ENCODE results near the gene MMRN1. TPM values are rescaled to one million over a fixed set of nuclear protein-coding genes. Genes with fewer than 3 reads are reported as not detected.

Gene MMRN1
- total RNA-seq, 1 donor from 2014 or later: 42.6 TPM

DNA sequence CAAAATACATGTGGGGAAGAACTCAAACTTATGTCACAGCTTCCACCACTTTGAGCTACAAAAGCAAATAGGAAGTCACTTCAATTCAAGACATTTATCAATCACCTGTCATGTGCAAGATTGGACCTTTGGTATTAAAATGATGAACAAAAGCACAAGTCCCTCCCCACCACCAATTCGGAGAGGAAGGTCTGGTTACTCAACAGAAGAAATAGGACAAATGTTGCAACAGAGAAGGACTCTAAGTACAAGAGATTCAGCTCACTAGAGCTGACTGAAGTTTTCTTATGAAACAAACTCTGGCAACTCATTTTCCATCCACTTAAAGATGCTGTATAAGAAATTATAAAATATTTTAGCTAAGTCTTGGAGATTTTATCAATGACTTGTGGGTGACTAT, 16.0 kb upstream of the MMRN1 start:
- no peak for TF ChIP-seq CTCF (IDR thresholded peaks at IDR 0.05)
- no peak overlapping the region for H3K27ac ChIP-seq
- H3K4me3 ChIP-seq: no peak overlapping the region
- ATAC-seq: no peak
- H3K36me3 ChIP-seq: no peaks in the 10 kb centered on the region
- intact Hi-C loops (cut with DNase I): no loop called here
- no peaks in the 10 kb centered on the region for H3K4me1 ChIP-seq
- no peak for DNase-seq
- H3K9me3 ChIP-seq: no peaks in the 10 kb centered on the region
- H3K27me3 ChIP-seq (ENCODE audit: low read depth): no peaks in the 10 kb centered on the region

- Histone ChIP-seq H3K27ac (no peak overlapping the region), H3K36me3 (no peaks in the 10 kb centered on the region), H3K4me1 (no peaks in the 10 kb centered on the region), H3K27me3 (ENCODE audit: low read depth) (no peaks in the 10 kb centered on the region), H3K9me3 (no peaks in the 10 kb centered on the region), H3K4me3 (no peak overlapping the region)
- TF ChIP-seq CTCF (IDR thresholded peaks at IDR 0.05): no peak
- no peak for ATAC-seq
- DNase-seq: no peak
- intact Hi-C loops (cut with DNase I): no loop called here
Measured at GRCh38 chr4:89879215-89879614, 15.4 kb upstream of the MMRN1 start.

DNA sequence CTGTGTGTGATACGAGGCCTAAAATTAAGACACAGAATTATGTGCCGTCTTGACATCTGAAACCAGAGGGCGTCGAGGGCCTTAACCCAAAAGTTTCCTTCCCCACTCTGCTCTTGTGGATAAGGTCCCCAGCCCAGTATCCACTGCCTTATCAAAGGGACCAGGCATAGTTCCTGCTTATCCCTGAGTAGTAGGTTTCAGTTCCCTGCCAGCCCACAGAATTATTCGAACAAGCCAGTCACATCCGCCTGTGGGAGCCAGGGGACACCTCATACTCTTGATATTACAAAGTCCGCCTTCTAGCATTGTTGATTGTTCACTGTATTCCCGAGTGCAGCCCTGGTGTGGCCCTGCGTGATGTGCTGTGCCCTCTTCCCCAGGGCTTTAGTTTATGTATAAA, 5.4 kb upstream of the MMRN1 start:
- intact Hi-C loops (cut with DNase I): no loop called here
- Histone ChIP-seq H3K4me1 (no peaks in the 10 kb centered on the region), H3K36me3 (no peaks in the 10 kb centered on the region), H3K9me3 (no peaks in the 10 kb centered on the region), H3K27me3 (ENCODE audit: low read depth) (no peaks in the 10 kb centered on the region), H3K27ac (no peak overlapping the region), H3K4me3 (no peak overlapping the region)
- TF ChIP-seq CTCF (IDR thresholded peaks at IDR 0.05): no peak
- DNase-seq (peak; percentile 30), ATAC-seq (peak; percentile 42 to 46)

DNA sequence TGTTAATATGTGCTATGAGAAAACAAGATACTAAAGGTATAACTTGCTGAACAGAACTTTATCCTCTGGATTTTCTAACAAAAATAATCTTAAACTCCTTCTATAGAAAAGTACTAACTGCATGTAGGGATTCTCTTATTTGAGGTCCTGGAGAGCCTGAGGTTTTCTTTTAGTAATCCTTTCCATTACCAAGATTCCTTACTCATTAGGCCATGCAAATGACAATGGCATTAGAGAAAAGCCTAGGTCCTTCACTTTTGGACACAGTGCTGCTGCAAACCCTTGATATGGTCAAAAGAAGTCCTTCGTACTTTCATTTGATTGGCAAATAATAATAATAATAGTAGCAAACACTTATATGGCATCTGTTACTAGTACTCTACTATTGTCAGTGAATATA, 3.2 kb downstream of the MMRN1 start:
- intact Hi-C loops (cut with DNase I): no loop called here
- H3K4me1 ChIP-seq: no peaks in the 10 kb centered on the region
- H3K27ac ChIP-seq: no peak overlapping the region
- no peaks in the 10 kb centered on the region for H3K27me3 ChIP-seq (ENCODE audit: low read depth)
- H3K36me3 ChIP-seq: no peaks in the 10 kb centered on the region
- H3K4me3 ChIP-seq: peak overlapping the region; percentile 7
- no peaks in the 10 kb centered on the region for H3K9me3 ChIP-seq
- DNase-seq (no peak), ATAC-seq (no peak)
- TF ChIP-seq CTCF (IDR thresholded peaks at IDR 0.05): no peak

- intact Hi-C loops (cut with DNase I): no loop called here
Measured at GRCh38 chr4:89898304-89898716, 3.7 kb downstream of the MMRN1 start.

More at GRCh38 chr4:89898304-89898716, 3.7 kb downstream of the MMRN1 start:
- H3K9me3 ChIP-seq: no peaks in the 10 kb centered on the region
- H3K27me3 ChIP-seq (ENCODE audit: low read depth): no peaks in the 10 kb centered on the region
- no peaks in the 10 kb centered on the region for H3K36me3 ChIP-seq
- ATAC-seq (peak; percentile 66 to 87), DNase-seq (no peak)
- H3K4me1 ChIP-seq: no peaks in the 10 kb centered on the region
- peak overlapping the region; percentile 7 for H3K4me3 ChIP-seq
- H3K27ac ChIP-seq: no peak overlapping the region
- TF ChIP-seq CTCF (IDR thresholded peaks at IDR 0.05): no peak
